Left renal pelvis (tissue), 4 donors: ENCODE data around the gene GGACT. TPM values are rescaled to one million over a fixed set of nuclear protein-coding genes. Genes with fewer than 3 reads are reported as not detected.
"Not testable (repeated sequence)": the region's sequence is repeated elsewhere in the genome, so short reads cannot be mapped to it uniquely, and the experiment has no call there.

Experiments
- DNase-seq, 4 donors: peaks; one replicate each; pipeline ENCODE4 v3.0.0-alpha.2; 2013; ENCODE audit warnings: low read depth in 4 of 4, low spot score in 3 of 4
- polyA plus RNA-seq, 4 donors: library from polyadenylated mRNA; unstranded; fragments of 120-200 nt; gene quantifications; one replicate each; pipeline ENCODE4 v1.2.1, GENCODE V29; 2013; ENCODE audit not compliant: insufficient read length in 4 of 4

The GGACT gene
- polyA plus RNA-seq, 4 donors, result 3.1 to 5.5 (median 4.2) TPM

DNA sequence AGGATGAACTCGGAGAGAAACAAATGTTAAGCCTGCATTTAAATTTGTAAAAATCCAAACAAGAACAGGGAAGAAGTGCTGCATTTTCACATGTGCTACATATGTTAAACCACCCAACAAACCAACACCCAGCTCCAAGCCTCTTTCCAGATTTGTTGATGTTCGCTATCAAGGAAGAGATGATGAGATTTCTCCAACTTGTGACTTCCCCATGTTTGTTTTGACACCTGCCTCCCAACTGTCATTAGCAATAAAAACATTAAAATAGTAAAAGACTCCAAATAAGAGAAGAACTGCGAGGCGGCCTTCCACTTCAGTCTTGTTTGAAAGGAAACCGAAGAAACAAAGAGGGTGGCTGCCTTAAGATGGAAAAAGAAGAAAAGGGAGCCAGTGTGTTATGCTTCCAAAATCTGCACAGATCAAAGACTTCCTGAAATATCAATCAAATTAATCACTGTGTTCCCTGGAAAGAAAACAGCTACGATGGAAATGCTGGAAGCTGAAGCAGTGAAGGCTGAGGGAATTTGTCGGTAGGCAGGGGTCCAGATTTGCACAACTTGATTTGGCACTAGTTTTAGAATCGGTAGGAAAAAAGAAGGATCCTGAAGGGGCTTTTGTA is 14.0 kb upstream of the GGACT start:
- no peak for DNase-seq

DNA sequence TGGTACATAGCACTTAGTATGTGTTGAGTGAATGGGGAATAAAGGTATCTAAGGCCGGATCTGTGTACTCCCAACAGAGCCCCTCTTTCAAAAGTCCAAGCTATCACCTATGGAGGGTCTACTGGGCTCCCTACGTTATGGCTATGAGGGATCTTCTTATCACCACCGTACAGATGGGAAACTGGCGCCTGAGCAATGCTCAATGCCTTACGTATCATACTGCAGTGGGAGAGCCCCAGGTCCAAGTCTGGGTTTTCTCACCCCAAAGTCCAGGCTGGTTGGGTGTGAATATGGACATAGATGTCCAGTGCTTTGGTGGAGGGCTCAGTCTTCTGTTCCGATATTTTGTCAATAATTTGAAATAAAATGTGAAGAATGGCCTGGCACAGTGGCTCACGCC is 13.1 kb upstream of the GGACT start:
- no peak for DNase-seq

DNA sequence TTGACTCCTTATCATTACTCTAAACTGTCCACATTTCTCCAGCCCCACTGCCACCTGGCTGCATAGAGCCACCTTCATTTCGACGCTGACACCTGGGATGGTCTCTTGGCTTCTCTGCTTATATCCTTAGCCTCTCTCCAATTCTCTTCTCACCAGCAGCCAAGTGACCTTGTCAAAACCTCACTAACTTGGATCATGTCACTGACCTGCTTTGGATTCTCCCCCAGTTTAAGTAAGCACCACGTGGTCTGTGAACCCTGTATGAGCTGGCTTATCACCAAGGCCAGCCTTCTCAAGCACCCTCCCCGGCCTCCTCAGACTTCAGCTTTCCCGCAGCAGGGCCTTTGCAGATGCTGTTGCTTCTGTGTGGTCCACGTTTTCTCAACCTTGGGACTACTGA is 12.3 kb upstream of the GGACT start:
- no peak for DNase-seq

DNA sequence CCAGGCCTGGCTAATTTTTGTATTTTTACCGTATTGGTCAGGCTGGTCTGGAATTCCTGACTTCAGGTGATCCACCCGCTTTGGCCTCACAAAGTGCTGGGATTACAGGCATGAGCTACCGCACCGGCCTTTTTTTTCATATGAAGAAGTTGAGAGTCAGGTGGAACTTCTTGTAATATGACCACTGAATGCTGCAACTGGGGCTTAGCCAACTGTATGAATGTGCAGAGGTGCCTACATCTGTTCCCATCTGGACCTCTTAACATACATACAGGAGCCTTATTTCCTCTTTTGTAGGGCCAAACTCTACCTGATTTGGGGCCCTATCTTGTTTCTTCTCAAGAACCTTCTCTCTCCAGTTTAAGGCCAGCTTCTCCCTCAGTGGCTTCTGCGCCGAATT is 11.9 kb upstream of the GGACT start:
- DNase-seq, result no peak

DNA sequence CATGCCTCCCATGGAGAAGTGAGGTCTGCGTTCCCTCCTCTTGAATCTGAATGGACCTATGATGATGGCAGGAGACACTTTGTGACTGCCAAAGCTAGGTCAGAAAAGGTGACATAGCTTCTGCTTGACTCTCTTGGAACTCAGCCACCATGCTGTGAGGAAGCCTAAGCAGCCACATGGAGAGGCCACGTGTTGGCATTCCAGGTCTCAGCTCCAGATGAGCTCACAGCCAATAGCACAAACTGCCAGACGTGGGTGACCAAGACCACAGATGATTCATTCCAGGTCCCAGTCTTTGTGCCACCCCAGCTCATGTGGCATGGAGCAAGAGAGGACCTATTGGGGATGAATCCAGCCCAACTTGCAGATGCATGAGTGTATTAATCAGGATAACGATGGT is 8.7 kb upstream of the GGACT start:
- DNase-seq, result no peak

DNA sequence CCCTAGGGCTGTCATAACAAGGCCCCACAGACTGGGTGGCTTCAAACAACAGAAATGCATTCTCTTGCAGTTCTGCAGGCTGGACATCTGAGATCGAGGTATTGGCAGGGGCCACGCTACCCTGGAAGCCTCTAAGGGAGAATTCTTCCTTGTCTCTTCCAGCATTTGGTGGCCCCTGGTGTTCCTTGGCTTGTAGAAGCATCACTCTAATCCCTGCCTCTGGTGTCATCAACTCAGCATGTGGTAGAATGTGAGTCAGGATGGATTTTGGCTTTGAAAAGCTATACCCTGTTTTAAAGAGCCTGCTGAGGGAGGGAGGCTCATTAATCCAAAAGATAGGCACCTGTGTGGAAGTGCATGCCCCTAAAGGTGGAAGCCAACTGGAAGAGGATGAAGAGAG is 7.9 kb upstream of the GGACT start:
- no peak for DNase-seq

DNA sequence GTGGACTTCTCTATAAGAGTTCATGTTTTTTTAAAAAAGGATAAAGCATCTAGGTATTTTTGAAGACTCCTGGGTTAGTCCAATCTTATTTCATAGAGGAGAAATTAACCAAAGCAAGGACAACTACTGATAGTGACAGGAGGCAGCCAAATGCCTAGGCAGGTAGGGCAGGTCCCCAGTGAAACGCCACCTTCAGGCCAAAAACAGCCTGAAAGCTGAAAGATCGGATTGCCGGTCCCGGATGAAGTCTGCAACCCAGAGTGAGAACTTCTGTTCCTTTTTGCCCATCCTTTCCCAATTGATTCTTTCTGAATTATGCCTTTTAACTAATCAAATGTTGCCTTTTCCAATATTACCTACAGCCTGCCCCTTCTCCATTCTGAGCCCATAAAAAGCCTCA is 6.1 kb upstream of the GGACT start:
- no peak for DNase-seq

DNA sequence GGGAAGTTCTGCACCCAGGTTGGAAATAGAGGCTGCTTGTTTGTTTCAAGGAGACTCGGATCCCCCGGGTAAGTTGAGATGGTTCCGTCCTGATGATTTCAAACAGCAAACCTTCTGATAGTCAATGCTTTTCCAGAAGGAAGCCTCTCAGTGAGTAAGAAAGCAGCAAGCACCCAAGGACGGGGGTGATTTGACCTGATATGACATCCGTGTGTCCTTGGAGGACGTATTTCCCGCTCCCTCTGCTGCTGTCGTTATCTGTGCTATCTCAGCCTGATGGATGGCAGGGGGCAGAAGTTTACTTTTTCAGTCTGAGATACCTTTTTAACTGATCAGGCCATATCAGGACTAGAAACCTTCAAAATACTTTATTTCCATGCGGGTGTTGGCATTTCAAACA is 5.7 kb upstream of the GGACT start:
- no peak for DNase-seq

DNA sequence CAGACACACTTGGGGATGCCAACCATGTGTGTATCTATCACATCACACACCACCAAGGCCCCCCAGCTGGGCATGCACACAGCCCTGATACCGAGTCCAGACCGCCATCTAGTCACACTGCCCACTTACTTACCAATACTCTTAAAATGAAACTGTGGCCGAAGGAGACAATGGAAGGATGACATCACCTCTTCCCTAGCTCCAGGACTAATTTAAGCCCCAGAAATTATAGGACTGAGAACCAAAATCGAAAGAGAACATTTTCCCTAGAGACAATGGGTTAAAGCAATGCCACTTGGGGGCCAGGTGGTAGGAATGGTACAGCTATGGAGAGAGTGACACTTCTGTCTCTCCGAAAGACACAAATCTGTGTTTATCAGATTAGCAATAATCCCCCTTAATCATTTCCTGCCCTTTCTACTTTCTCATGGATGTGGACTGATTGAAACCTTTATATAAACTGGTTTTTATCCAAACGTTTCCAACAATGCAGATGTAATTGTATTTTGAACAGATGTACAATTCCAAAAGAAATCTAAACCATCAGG is 663 bp upstream of the GGACT start:
- no peak for DNase-seq

DNA sequence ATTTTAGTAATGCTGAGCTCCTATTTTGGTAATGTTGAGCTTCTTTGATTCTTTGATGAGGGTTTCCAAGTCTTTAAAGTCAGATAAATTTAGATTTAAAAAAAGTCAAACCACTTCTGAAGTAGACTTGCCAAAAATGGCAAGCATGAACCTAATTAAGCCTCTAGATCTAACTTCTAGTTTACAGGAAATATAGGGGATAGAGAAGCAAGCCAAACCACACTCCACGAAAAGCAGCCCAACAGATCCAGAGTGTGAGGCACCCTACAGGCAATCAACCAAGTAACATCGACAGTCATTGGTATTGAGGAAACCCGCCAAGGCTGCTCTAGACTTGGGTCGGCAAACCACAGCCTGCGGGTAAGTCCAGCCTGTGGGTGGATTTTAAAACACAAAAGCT is 3.7 kb downstream of the GGACT start:
- no peak for DNase-seq

DNA sequence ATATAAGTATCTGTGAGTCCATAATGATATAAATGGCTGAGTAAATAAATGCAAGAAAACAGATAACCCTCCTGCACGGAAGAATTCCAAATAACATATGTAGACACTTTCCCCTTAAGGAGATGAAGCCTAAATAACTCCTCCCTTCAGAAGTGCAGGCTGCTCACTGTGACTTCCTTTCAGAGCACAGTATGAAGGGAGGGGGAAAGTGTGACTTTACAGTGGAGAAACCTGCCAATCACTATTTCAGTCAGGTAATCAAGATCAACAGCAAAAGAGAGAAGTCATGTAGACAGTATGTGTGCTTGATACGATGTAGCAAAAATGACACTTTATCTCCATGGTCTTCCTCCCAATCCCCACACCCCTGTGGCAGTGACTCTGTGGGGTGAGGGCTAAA is 7.1 kb downstream of the GGACT start:
- DNase-seq, result no peak

DNA sequence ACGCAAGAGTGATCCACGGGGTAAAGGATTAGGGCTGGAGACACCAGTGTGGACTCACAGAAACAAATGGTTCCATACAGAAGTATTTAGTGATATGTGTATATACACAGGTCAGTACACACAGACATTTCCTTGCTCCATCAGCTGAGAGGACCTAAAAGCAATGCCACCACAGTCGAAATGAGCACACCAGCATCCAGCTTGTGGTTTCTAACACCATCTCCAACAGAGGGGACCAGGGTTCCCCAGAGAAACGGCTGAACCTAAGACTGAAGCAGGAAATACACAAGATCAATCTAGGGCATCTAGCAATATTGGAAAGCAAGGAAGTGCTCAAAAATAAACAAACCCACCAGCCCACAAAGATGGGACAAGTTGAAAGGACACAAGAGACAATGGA is 7.6 kb downstream of the GGACT start:
- no peak for DNase-seq

DNA sequence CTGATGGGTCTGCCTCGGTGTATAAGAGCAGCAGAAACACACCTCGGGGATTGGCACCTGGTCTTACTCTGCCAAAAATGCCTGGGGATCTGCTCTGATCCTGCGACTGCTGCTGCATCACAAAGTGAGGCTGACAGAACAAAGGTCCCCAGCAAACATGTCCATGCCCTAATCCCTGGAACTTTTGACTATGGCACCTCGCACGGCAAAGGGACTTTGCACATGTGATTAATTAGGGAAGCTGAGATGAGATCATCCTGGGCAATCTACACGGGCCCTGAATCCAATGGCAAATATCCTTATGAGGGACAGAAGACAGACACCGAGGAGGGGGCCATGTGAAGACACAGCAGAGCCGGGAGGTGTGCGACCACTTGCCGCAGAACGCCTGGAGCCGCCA is 8.5 kb downstream of the GGACT start:
- DNase-seq, result no peak

DNA sequence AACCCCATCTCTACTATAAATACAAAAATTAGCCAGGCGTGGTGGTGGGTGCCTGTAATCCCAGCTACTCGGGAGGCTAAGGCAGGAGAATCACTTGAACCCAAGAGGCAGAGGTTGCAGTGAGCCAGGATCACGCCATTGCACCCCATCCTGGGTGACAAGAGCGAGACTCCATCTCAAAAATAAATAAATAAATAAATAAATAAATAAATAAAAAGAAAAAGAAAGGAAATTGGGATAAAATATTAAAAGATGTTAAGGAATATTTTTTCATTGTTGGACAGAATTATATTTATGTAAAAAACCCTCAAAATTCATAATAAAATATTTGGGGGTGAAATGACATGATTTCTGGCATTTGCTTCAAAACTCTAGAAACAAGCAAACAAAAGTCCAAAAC is 11.3 kb downstream of the GGACT start:
- DNase-seq, result not testable (repeated sequence)

DNA sequence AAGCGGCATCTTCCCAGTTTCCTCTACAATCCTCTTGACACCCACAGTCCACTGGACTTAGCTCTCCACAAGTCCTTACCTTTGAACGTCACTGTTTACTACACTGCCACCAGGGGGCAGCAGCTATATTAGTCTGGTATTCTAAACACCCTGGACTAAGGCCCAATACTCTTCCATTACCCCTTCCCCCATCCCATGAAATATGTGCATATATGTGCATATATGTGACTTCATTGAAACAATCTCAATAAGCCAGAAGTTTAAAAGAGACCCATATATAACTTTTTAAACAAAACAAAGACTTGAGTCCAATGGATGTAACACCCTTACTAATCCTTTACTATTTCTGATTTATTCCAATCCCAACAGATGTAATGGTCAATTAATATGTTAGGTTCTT is 15.5 kb downstream of the GGACT start:
- no peak for DNase-seq

DNA sequence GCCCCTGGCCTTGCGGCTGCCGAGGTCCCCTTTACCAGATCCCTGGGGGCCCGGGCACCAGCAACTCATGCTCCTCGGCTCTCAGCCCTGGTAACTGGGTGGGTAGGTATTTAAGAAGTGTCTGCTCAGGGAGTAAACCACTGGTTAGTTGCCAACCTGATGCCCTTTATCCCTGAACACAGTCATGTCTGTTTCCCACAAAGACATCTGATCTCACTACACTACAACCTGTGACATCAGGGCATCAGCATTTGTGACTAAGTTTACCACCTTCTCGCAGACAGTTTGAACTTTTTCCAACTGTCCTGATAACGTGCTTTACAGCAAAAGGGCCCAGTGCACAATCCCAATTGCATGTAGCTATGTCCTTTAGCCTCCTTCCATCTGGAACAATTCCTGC is 22.0 kb downstream of the GGACT start:
- no peak for DNase-seq

DNA sequence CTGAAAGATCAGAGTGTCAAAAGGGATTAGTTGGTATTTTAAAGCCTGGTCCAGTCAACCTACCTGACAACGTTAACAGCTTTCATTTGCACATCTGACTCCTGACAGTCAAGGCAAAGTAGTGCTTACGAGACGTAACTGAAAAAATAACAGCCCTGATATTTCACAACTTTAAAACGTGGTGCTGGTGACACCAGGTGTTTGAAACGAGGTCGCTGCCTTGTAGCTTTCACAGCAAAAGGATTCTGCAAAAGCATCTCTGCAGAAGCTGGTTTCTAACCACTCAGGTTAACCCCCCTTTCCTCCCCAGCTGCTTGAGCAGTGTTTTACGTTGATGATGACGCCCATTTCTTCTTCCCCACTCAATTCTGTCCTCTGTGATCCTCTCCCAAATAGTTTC is 23.3 kb downstream of the GGACT start:
- no peak for DNase-seq

DNA sequence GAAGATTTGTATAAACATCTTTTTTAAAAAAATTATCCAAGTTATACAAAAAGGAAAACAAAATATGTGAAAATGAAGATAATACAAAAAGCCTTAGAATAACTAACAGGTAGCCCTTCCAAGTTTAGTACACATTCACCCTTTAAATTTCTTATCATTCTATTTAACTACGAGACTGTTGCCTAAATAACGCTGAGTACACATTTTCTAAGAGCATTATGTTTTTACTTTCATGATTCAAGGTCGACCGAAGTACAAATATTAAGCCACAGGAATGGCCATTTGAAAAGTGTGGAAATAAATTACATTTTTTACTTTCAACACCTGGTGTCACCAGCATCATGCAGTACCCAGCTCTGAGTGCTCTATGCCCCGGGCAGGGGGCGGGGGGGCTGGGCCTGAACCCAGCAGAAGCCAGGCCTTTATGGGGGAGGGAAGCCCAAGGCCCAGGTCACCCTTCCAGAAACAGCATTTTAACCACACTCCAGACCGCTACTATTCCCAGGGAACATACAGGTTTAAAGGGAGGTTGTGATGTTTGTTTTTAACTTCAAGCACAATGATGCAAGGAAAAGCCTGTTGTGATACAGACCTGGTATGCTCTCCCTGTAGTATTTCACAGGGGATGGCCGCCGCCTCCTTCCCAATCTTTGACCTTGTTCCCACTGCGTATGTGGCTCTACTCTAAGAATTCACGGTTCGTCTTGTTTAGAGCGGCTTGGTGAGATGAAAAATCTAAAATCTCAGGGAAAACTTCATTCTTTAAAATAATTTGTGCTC is 24.0 kb downstream of the GGACT start:
- no peak for DNase-seq

DNA sequence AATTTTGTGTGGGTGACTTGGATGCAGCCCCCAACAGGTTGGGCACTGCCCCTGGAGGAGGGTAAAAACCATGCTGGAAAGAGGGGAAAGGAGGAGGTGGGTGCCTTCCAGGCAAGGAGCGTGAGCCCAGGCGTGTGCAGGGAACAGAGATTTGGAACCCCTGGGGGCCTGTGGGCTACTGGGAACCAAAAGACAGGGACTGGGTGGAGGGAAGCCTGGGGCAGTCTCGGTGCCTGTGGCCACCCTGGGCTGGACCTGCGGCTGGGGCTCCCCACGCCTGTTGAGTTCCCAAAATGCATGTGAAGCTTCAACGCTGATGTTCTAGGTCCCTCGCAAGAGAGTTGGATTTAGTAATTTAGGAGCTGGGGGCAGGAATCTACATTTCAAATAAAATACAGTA is 24.8 kb downstream of the GGACT start:
- DNase-seq, result no peak

DNA sequence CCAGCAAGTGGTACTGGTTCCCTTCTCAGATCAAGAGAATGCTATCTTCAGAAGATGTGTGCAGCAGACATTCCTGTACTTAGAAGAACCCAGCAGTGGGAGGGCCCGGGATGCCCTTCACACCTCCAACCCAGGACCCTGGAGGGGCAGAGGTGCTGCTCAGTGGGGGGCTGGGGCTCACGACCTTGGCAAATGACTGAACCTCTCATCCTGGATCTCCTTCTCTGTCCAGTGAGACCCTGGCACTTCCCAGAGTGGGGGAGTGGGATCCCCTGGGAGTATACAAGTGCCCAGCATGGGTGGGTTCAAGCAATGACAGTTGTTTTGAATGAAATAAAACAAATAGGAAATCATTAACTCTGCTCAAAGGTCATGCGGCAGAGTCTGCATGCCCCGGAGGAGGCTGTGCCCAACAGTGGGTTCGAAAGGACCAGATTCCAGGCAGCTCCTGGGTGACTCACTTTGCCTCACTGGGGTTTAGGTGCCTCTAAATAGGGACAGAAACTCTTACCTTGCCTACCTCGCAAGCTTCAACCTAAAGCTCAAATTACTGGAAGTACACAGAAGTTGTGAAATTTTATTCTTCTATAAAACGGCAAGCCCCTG is 26.9 kb downstream of the GGACT start:
- no peak for DNase-seq

DNA sequence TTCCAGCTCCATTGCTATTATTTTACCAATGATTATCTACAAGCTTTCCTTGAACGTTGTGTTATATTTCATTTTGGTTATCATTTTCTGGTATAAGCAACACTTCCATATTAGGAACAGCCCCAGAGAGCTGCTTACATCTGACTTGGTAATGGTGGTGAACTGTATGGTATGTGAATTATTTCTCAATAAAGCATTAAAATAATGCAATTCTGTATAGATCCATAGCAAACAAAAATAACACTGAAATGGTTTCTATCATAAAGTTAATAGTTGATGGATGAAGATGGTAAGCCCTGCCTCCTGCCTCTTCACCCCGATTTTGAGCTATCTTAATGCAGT is 27.5 kb downstream of the GGACT start:
- DNase-seq, result no peak

DNA sequence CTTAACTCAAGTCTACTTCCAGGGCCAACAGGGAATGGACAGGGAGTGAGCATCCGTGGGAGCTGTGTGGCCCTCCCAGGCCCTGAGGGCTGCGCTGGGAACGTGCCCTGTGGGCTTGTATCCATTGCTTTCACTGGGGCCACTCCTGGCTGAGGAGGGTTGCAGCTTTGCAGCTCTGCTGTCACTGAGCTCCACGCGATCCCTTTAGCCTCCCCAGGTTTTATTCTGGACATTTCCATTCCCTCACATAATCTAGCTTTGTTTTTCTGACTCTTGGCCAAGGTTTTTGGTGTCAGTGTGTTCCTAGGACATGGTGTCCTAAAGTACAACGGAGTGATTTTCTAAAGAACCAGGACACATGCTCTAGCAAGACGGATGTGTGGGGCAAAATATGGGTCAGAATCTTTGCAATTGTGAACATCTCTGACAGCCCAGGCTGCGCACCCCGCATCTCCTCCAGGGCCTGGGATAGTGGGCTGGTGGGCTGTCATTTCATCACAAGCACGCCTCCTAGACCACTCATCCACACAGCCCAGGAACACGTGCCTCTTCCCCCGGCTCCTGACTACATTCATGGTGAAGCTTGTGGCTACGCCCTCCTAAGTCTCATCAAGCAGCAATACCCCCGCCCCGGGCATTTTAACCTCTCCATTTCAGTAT is 28.0 kb downstream of the GGACT start:
- DNase-seq, result no peak
